Breast epithelium (tissue), 4 donors: ENCODE results near the gene CADM2. TPM values are rescaled to one million over a fixed set of nuclear protein-coding genes. Genes with fewer than 3 reads are reported as not detected.

ENCODE experiments used
- DNase-seq, 2 donors: peaks; one replicate each; pipeline ENCODE4 v3.0.0-alpha.2; 2019; ENCODE audit warnings: low spot score in 2 of 2
- H3K27ac ChIP-seq, 2 donors: fragments of 200-600 bp; sonication (generic) in 1 of 2; one replicate each; pipeline ENCODE4 v1.5.1; 2016 to 2019; ENCODE audit warnings: mild to moderate bottlenecking in 1 of 2
- H3K27me3 ChIP-seq, 2 donors: fragments of 200-600 bp; sonication (generic) in 1 of 2; one replicate each; pipeline versions ENCODE4 v1.5.1 to v1.6.0; 2017 to 2019; ENCODE audit warnings: control low read depth in 1 of 2, mild to moderate bottlenecking in 1 of 2
- H3K36me3 ChIP-seq: fragments of 200-600 bp; one replicate; pipeline ENCODE4 v1.5.1; 2019
- H3K4me1 ChIP-seq, 2 donors: fragments of 200-600 bp; sonication (generic); one replicate each; pipeline ENCODE4 v1.5.1; 2016 to 2019; ENCODE audit warnings: control low read depth in 1 of 2
- H3K4me3 ChIP-seq, 3 donors: fragments of 200-600 bp; sonication (generic); 1 replicate in 2 of 3; 2 replicates in 1 of 3; pipeline ENCODE4 v1.5.1; 2016 to 2019; ENCODE audit warnings: mild to moderate bottlenecking in 3 of 3, moderate library complexity in 2 of 3
- H3K9me3 ChIP-seq, 2 donors: fragments of 200-600 bp; sonication (generic) in 1 of 2; one replicate each; pipeline ENCODE4 v1.5.1; 2016 to 2019; ENCODE audit warnings: control low read depth in 1 of 2
- POLR2A ChIP-seq: fragments of 450-650 bp; IDR thresholded peaks from one replicate; pipeline ENCODE4 v1.6.1; 2016; ENCODE audit warnings: antibody characterized with exemption, mild to moderate bottlenecking, moderate library complexity
- POLR2AphosphoS5 ChIP-seq, 3 donors: sonication (generic); formaldehyde crosslinking; IDR thresholded peaks; one replicate each; pipeline ENCODE4 v1.6.1; 2017; ENCODE audit warnings: antibody characterized with exemption in 3 of 3
- intact Hi-C: fragments of 100-400 bp; cut with DNase I; formaldehyde crosslinking; loops from one replicate; pipeline ENCODE4 v1.15.1; 2023; ENCODE audit warnings: low total_unique reads
- total RNA-seq, 3 donors: library from RNA; depleted of rRNA; stranded (reverse); fragments of >200 nt; gene quantifications; one replicate each; pipeline ENCODE4 v1.1.0, GENCODE V29; 2016
- TF ChIP-seq, protein P1 (sequence below), 3 donors: fragments of 450-650 bp; IDR thresholded peaks; one replicate each; pipeline ENCODE4 v1.5.1; 2016 to 2017; ENCODE audit warnings: antibody characterized with exemption in 3 of 3, mild to moderate bottlenecking in 3 of 3, moderate library complexity in 3 of 3

CADM2 gene
- total RNA-seq, 3 donors from 2014 or later: 2.3 to 7.4 (median 6.9) TPM

DNA sequence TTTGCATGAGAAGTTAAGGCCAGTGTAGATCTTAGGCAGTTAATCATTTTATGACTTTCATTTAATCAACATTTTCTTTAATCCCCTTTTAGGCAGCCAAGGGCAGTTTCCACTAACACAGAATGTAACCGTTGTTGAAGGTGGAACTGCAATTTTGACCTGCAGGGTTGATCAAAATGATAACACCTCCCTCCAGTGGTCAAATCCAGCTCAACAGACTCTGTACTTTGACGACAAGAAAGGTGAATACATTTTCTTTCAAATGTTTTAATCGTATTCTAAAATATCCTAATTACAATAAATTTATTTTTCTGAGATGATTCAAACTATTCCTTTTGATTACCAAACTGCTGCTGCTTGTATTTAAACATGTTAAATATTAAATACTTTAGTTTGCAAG lies 843.2 kb downstream of the CADM2 start:
- Histone ChIP-seq H3K9me3 (no peaks in the 10 kb centered on the region), H3K4me3 (no peak overlapping the region), H3K36me3 (peaks cover 4% of the 10 kb centered on the region), H3K4me1 (no peaks in the 10 kb centered on the region), H3K27me3 (no peaks in the 10 kb centered on the region), H3K27ac (no peak overlapping the region)
- intact Hi-C loops: no loop called here
- DNase-seq: no peak
- no peak for TF ChIP-seq POLR2AphosphoS5 (IDR thresholded peaks at IDR 0.05)
- TF ChIP-seq, protein P1, sequence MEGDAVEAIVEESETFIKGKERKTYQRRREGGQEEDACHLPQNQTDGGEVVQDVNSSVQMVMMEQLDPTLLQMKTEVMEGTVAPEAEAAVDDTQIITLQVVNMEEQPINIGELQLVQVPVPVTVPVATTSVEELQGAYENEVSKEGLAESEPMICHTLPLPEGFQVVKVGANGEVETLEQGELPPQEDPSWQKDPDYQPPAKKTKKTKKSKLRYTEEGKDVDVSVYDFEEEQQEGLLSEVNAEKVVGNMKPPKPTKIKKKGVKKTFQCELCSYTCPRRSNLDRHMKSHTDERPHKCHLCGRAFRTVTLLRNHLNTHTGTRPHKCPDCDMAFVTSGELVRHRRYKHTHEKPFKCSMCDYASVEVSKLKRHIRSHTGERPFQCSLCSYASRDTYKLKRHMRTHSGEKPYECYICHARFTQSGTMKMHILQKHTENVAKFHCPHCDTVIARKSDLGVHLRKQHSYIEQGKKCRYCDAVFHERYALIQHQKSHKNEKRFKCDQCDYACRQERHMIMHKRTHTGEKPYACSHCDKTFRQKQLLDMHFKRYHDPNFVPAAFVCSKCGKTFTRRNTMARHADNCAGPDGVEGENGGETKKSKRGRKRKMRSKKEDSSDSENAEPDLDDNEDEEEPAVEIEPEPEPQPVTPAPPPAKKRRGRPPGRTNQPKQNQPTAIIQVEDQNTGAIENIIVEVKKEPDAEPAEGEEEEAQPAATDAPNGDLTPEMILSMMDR (IDR thresholded peaks at IDR 0.05): no peak
- no peak for TF ChIP-seq POLR2A

- H3K9me3 ChIP-seq: no peaks in the 10 kb centered on the region
- intact Hi-C loops: no loop called here
Observed at GRCh38 chr3:85808755-85809154, 850.0 kb downstream of the CADM2 start.

DNA sequence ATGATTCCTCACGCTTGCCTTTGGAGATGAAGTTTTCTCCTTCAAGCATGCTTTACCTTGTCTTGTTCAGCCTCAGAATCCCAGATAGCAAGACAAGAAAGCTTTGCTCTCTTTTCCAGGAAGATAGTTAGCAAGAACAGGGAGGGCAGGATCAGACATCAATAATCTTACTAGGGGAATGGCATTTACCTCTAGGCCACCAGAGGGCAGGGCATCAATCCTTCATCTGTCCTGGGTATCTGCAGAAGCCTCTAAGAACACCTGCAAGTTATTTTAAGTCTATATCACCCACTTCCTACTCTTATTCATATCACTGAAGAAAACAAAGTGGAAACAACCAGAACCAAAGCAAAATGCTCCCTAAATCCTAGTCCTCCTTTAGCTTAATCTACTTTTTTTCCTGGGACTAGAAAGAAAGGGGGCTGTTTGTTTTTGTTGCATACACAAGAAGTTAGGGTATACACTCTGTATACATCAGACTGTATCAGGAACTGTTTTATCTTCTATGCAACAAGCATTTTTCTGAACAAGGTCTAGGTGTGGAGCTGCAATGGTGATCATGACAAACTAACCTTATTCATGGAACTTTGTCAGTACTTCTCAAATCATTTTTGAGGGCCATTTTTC lies 862.5 kb downstream of the CADM2 start:
- intact Hi-C loops: no loop called here
- no peaks in the 10 kb centered on the region for H3K36me3 ChIP-seq
- H3K27ac ChIP-seq: no peak overlapping the region
- no peak for TF ChIP-seq POLR2A
- TF ChIP-seq POLR2AphosphoS5 (IDR thresholded peaks at IDR 0.05): no peak
- TF ChIP-seq, protein P1 (IDR thresholded peaks at IDR 0.05): peak in 1 of 3 donors; percentile 32
- no peaks in the 10 kb centered on the region for H3K4me1 ChIP-seq
- no peak for DNase-seq
- H3K9me3 ChIP-seq: no peaks in the 10 kb centered on the region
- H3K27me3 ChIP-seq: no peaks in the 10 kb centered on the region
- no peak overlapping the region for H3K4me3 ChIP-seq

More at GRCh38 chr3:85808755-85809154, 850.0 kb downstream of the CADM2 start:
- Histone ChIP-seq H3K27ac (no peak overlapping the region), H3K4me1 (no peaks in the 10 kb centered on the region), H3K27me3 (no peaks in the 10 kb centered on the region), H3K4me3 (no peak overlapping the region), H3K36me3 (no peaks in the 10 kb centered on the region)
- TF ChIP-seq POLR2A (no peak), POLR2AphosphoS5 (IDR thresholded peaks at IDR 0.05) (no peak)
- TF ChIP-seq, protein P1 (IDR thresholded peaks at IDR 0.05): no peak
- DNase-seq: no peak

DNA sequence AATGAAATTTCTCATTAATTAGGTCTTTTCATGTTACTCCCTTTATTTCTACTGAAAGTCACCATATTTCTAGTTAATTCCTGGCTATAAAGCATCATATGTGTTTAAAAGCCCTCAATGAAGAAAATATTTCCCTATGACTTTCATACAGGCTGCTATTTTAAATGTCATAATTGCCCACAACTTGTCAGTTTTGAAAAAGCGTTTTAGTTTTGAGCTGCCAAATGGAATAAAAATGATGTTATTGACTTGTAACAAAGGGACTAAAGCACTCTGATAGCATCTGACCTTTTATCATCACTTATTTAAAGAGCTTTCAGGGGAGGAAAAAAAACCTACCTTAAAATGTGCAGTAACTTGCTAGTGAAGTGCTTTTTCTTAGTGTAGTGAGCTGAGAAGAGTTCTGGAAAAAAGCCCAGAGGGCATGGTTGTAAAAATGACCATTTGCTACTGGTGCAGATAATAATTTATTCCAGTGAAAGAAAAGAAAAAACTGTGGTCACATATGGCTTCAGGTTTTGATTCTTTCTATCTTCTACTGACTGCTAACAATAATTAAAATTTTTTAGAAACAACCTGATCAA lies 877.2 kb downstream of the CADM2 start:
- intact Hi-C loops: no loop called here
- Histone ChIP-seq H3K4me1 (no peaks in the 10 kb centered on the region), H3K27me3 (no peaks in the 10 kb centered on the region), H3K9me3 (no peaks in the 10 kb centered on the region), H3K36me3 (no peaks in the 10 kb centered on the region), H3K27ac (no peak overlapping the region), H3K4me3 (no peak overlapping the region)
- no peak for DNase-seq
- TF ChIP-seq, protein P1 (IDR thresholded peaks at IDR 0.05): no peak
- TF ChIP-seq POLR2A (no peak), POLR2AphosphoS5 (IDR thresholded peaks at IDR 0.05) (no peak)

GRCh38 chr3:85837402-85837801 lies 878.6 kb downstream of the CADM2 start:
- Histone ChIP-seq H3K27ac (no peak overlapping the region), H3K4me1 (no peaks in the 10 kb centered on the region), H3K27me3 (no peaks in the 10 kb centered on the region), H3K4me3 (no peak overlapping the region), H3K36me3 (no peaks in the 10 kb centered on the region), H3K9me3 (no peaks in the 10 kb centered on the region)
- intact Hi-C loops: no loop called here
- DNase-seq: no peak
- TF ChIP-seq POLR2AphosphoS5 (IDR thresholded peaks at IDR 0.05) (no peak), POLR2A (no peak)
- TF ChIP-seq, protein P1 (IDR thresholded peaks at IDR 0.05): no peak
